GM12878 (cell line): ENCODE results near the gene CHAF1A.

Source experiments
- JUNB ChIP-seq: IDR thresholded peaks from 2 replicates; pipeline ENCODE4 v1.6.1; 2016; ENCODE audit warnings: antibody characterized with exemption, mild to moderate bottlenecking
- MTA3 ChIP-seq: IDR thresholded peaks from 2 replicates; pipeline ENCODE4 v1.6.1; 2012; ENCODE audit warnings: low read length, inconsistent platforms, borderline replicate concordance
- NFYB ChIP-seq: IDR thresholded peaks from 2 replicates; pipeline ENCODE4 v1.6.1; 2011; ENCODE audit warnings: low read depth, mild to moderate bottlenecking, low read length, improper control_type of control experiment, moderate library complexity; ENCODE audit not compliant: insufficient read depth
- POLR2A ChIP-seq: IDR thresholded peaks from 2 replicates; pipeline ENCODE4 v1.6.1; 2011; ENCODE audit warnings: low read depth, mild to moderate bottlenecking, low read length
- RAD21 ChIP-seq: IDR thresholded peaks from 2 replicates; pipeline ENCODE4 v1.6.1; 2011; ENCODE audit warnings: mild to moderate bottlenecking, low read depth, low read length, moderate library complexity; ENCODE audit not compliant: insufficient read depth
- RUNX3 ChIP-seq: IDR thresholded peaks from 2 replicates; pipeline ENCODE4 v1.6.1; 2012; ENCODE audit warnings: low read length, inconsistent platforms
- SIN3A ChIP-seq: IDR thresholded peaks from 2 replicates; pipeline ENCODE4 v1.6.1; 2012; ENCODE audit warnings: low read depth, low read length, improper control_type of control experiment
- SP1 ChIP-seq: IDR thresholded peaks from one replicate; pipeline ENCODE4 v1.6.1; 2011; ENCODE audit warnings: low read depth, low read length
- SUZ12 ChIP-seq: fragments of 200-600 bp; sonication (generic); IDR thresholded peaks from one replicate; pipeline ENCODE4 v1.6.1; 2018; ENCODE audit warnings: antibody characterized with exemption, mild to moderate bottlenecking; ENCODE audit not compliant: unreplicated experiment
- TAF1 ChIP-seq: IDR thresholded peaks from 2 replicates; pipeline ENCODE4 v1.6.1; 2011; ENCODE audit warnings: mild to moderate bottlenecking, low read depth, low read length, borderline replicate concordance
- TCF7 ChIP-seq: IDR thresholded peaks from 2 replicates; pipeline ENCODE4 v1.6.1; 2014; ENCODE audit warnings: antibody characterized with exemption, borderline replicate concordance
- ZZZ3 ChIP-seq: IDR thresholded peaks from 2 replicates; pipeline ENCODE4 v1.6.1; 2011; ENCODE audit warnings: low read depth; ENCODE audit not compliant: control insufficient read depth, insufficient read length
- TF ChIP-seq, protein P1 (sequence below), 3 experiments: IDR thresholded peaks in 2 of 3; conservative IDR thresholded peaks in 1 of 3; 2 replicates each; pipeline ENCODE4 v1.5.1; 2011; ENCODE audit warnings: low read depth in 3 of 3, low read length in 3 of 3, mild to moderate bottlenecking in 3 of 3, control low read depth in 2 of 3, moderate library complexity in 2 of 3, inconsistent platforms in 1 of 3, mixed read lengths in 1 of 3; ENCODE audit not compliant: control insufficient read depth in 2 of 3, insufficient read depth in 1 of 3; ENCODE audit errors: extremely low read depth in 1 of 3

DNA sequence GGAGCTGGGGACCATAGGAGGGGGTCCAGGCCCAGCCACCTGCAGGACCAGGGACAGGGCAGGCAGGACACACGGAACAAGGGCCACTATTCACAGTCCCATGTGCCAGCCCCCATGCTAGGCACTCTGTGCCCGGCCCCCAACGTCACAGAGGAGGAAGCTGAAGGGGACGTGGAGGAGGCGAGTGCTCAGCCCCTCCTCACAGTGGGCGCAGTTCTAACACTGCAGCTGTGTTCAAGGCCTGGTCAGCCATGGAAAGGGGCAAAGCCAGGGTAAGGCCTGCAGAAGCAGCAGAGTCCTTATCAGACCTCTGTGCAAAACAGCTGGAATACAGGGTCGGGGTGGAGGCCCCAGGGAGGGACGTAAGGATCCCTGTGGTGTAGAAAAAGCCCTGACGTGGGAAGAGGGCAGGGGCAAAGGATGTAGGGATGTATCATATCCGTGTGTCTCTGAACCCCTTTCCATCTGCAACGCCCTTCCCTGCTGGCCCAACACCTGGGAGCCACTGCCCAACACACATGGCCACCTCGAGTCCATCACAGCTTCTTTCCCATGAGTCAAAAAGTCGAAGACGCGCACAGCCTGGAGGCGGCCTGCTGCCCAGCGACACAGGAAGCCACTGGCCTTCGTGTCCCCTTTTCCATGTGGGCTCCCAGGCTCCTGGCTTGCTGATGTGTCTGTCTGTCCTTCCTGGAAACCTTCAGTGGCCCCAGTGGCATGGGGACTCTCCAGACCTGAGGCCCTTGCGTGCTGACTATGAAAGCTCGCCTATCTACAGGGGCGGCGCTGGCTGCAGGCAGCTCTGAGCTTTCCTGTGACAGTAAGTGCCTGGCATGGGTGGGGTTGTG lies 30.1 kb upstream of the CHAF1A start:
- TF ChIP-seq, protein P1, sequence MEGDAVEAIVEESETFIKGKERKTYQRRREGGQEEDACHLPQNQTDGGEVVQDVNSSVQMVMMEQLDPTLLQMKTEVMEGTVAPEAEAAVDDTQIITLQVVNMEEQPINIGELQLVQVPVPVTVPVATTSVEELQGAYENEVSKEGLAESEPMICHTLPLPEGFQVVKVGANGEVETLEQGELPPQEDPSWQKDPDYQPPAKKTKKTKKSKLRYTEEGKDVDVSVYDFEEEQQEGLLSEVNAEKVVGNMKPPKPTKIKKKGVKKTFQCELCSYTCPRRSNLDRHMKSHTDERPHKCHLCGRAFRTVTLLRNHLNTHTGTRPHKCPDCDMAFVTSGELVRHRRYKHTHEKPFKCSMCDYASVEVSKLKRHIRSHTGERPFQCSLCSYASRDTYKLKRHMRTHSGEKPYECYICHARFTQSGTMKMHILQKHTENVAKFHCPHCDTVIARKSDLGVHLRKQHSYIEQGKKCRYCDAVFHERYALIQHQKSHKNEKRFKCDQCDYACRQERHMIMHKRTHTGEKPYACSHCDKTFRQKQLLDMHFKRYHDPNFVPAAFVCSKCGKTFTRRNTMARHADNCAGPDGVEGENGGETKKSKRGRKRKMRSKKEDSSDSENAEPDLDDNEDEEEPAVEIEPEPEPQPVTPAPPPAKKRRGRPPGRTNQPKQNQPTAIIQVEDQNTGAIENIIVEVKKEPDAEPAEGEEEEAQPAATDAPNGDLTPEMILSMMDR (IDR thresholded peaks at IDR 0.05 in 2 of 3, conservative IDR thresholded peaks at IDR 0.05 in 1 of 3; ENCODE audit: control insufficient read depth in 2 of 3, extremely low read depth in 1 of 3, insufficient read depth in 1 of 3, low read depth in 3 of 3, low read length in 3 of 3), result no peak
- TF ChIP-seq ZZZ3 (no peak), RAD21 (no peak), SIN3A (no peak), JUNB (no peak), MTA3 (no peak), RUNX3 (no peak), POLR2A (no peak), SP1 (no peak), TAF1 (no peak), NFYB (no peak), TCF7 (no peak), SUZ12 (no peak)
